Left forelimb (tissue), 1 donor: ENCODE data around the gene SLC7A14.

Source experiments
- DNase-seq: peaks from one replicate; pipeline ENCODE4 v3.0.0-alpha.2; 2018; ENCODE audit warnings: low spot score

SLC7A14 gene

GRCh38 chr3:170470063-170471016, 115.5 kb downstream of the SLC7A14 start:
- no peak for DNase-seq

GRCh38 chr3:170469151-170470062, 116.5 kb downstream of the SLC7A14 start:
- no peak for DNase-seq

- DNase-seq, result no peak
These were observed 118.2 kb downstream of the SLC7A14 start for GRCh38 chr3:170467571-170468147.

- no peak for DNase-seq
These were observed 118.9 kb downstream of the SLC7A14 start for GRCh38 chr3:170467007-170467406.

- no peak for DNase-seq
These were observed 119.9 kb downstream of the SLC7A14 start for GRCh38 chr3:170465955-170466354.

GRCh38 chr3:170463011-170463410, 122.9 kb downstream of the SLC7A14 start:
- DNase-seq, result no peak

GRCh38 chr3:170458285-170458684, 127.6 kb downstream of the SLC7A14 start:
- no peak for DNase-seq

GRCh38 chr3:170454509-170454908, 131.4 kb downstream of the SLC7A14 start:
- no peak for DNase-seq

GRCh38 chr3:170450039-170450438, 135.8 kb downstream of the SLC7A14 start:
- DNase-seq, result no peak

- DNase-seq, result no peak
These were observed 137.3 kb downstream of the SLC7A14 start for GRCh38 chr3:170448584-170448983.

GRCh38 chr3:170443457-170443856, 142.4 kb downstream of the SLC7A14 start:
- no peak for DNase-seq

GRCh38 chr3:170442947-170443346, 142.9 kb downstream of the SLC7A14 start:
- no peak for DNase-seq

GRCh38 chr3:170441412-170441811, 144.5 kb downstream of the SLC7A14 start:
- DNase-seq, result no peak

GRCh38 chr3:170440344-170440743, 145.5 kb downstream of the SLC7A14 start:
- no peak for DNase-seq

GRCh38 chr3:170438836-170439235, 147.0 kb downstream of the SLC7A14 start:
- no peak for DNase-seq

GRCh38 chr3:170437696-170438407, 148.0 kb downstream of the SLC7A14 start:
- DNase-seq, result no peak

- no peak for DNase-seq
These were observed 148.7 kb downstream of the SLC7A14 start for GRCh38 chr3:170437176-170437575.

- DNase-seq, result no peak
These were observed 149.2 kb downstream of the SLC7A14 start for GRCh38 chr3:170436697-170437096.

- DNase-seq, result no peak
These were observed 153.5 kb downstream of the SLC7A14 start for GRCh38 chr3:170432416-170432815.

GRCh38 chr3:170431054-170431453, 154.8 kb downstream of the SLC7A14 start:
- no peak for DNase-seq

GRCh38 chr3:170429050-170429449, 156.8 kb downstream of the SLC7A14 start:
- no peak for DNase-seq

- no peak for DNase-seq
These were observed 157.8 kb downstream of the SLC7A14 start for GRCh38 chr3:170428095-170428494.
